HG03066 (cell line): ENCODE data around the gene GDF2.

Experiments
- ATAC-seq: cut with Tn5 transposase; IDR thresholded peaks from one replicate; pipeline ENCODE4 v1.9.1; 2021; ENCODE audit warnings: low read depth; ENCODE audit not compliant: unreplicated experiment

GDF2 gene

GRCh38 chr10:47322300-47323061, at the start of gene GDF2:
TSS of gene GDF2 (plus strand) at chr10:47322454. CDS start at chr10:47322669, 215 bp downstream.
- no peak for ATAC-seq

- no peak for ATAC-seq
Observed at GRCh38 chr10:47276071-47276470, 46.2 kb upstream of the GDF2 start.

- ATAC-seq: no peak
Observed at GRCh38 chr10:47276576-47277351, 45.5 kb upstream of the GDF2 start.

- no peak for ATAC-seq
Observed at GRCh38 chr10:47277352-47278151, 44.7 kb upstream of the GDF2 start.

GRCh38 chr10:47278152-47278473, 44.1 kb upstream of the GDF2 start:
- ATAC-seq: no peak

- ATAC-seq: no peak
Observed at GRCh38 chr10:47278720-47279119, 43.5 kb upstream of the GDF2 start.

- no peak for ATAC-seq
Observed at GRCh38 chr10:47279276-47279675, 43.0 kb upstream of the GDF2 start.

GRCh38 chr10:47282005-47282656, 40.1 kb upstream of the GDF2 start:
- no peak for ATAC-seq

GRCh38 chr10:47282657-47283018, 39.6 kb upstream of the GDF2 start:
- ATAC-seq: no peak

- ATAC-seq: no peak
Observed at GRCh38 chr10:47283101-47283630, 39.1 kb upstream of the GDF2 start.

- no peak for ATAC-seq
Observed at GRCh38 chr10:47283848-47284247, 38.4 kb upstream of the GDF2 start.

- ATAC-seq: no peak
Observed at GRCh38 chr10:47285381-47286115, 36.7 kb upstream of the GDF2 start.

- no peak for ATAC-seq
Observed at GRCh38 chr10:47286116-47286505, 36.1 kb upstream of the GDF2 start.

- no peak for ATAC-seq
Observed at GRCh38 chr10:47286591-47287315, 35.5 kb upstream of the GDF2 start.

- ATAC-seq: no peak
Observed at GRCh38 chr10:47287365-47287802, 34.9 kb upstream of the GDF2 start.

GRCh38 chr10:47287805-47288204, 34.4 kb upstream of the GDF2 start:
- ATAC-seq: no peak

- ATAC-seq: no peak
Observed at GRCh38 chr10:47288236-47288635, 34.0 kb upstream of the GDF2 start.

- ATAC-seq: no peak
Observed at GRCh38 chr10:47288916-47289495, 33.2 kb upstream of the GDF2 start.

- no peak for ATAC-seq
Observed at GRCh38 chr10:47289921-47290320, 32.3 kb upstream of the GDF2 start.
